Memory B cell (primary cell): Measurements from ENCODE around the gene TENT4A.
A peak's percentile ranks its signal among the peaks of the same experiment; 100 is the strongest.
"Not testable (repeated sequence)": the region's sequence is repeated elsewhere in the genome, so short reads cannot be mapped to it uniquely, and the experiment has no call there.

Experiments used
- ATAC-seq: fragments of 150-1000 bp; cut with Tn5 transposase; 2 replicates; pipeline ENCODE4 v1.10.0; 2021; ENCODE audit warnings: low read depth, mild to moderate bottlenecking, moderate library complexity
- DNase-seq, 2 donors: peaks; one replicate each; pipeline ENCODE4 v3.0.0; 2022; ENCODE audit warnings: low spot score in 2 of 2
- H3K27ac Mint-ChIP-seq: one replicate; pipeline ENCODE4 v1.8.0; 2022; ENCODE audit warnings: mild to moderate bottlenecking, moderate library complexity, mixed read lengths
- H3K27me3 Mint-ChIP-seq: one replicate; pipeline ENCODE4 v1.8.0; 2022; ENCODE audit warnings: mixed read lengths
- H3K36me3 Mint-ChIP-seq: one replicate; pipeline ENCODE4 v1.8.0; 2022; ENCODE audit warnings: mild to moderate bottlenecking, mixed read lengths
- H3K4me1 Mint-ChIP-seq: one replicate; pipeline ENCODE4 v1.8.0; 2022; ENCODE audit warnings: mixed read lengths
- H3K4me3 Mint-ChIP-seq: one replicate; pipeline ENCODE4 v1.8.0; 2022; ENCODE audit warnings: mild to moderate bottlenecking, moderate library complexity, mixed read lengths
- H3K9me3 Mint-ChIP-seq: one replicate; pipeline ENCODE4 v1.8.0; 2022; ENCODE audit warnings: mixed read lengths

TENT4A gene

GRCh38 chr5:6761333-6761732, 48.1 kb downstream of the TENT4A start:
- H3K27me3 Mint-ChIP-seq, result no peaks in the 10 kb centered on the region
- H3K27ac Mint-ChIP-seq, result no peak overlapping the region

GRCh38 chr5:6762116-6762515, 48.9 kb downstream of the TENT4A start:
- Mint-ChIP-seq H3K4me1 (no peaks in the 10 kb centered on the region), H3K27ac (no peak overlapping the region), H3K36me3 (peaks cover 6% of the 10 kb centered on the region), H3K27me3 (no peaks in the 10 kb centered on the region), H3K9me3 (no peaks in the 10 kb centered on the region), H3K4me3 (no peak overlapping the region)
- ATAC-seq (no peak), DNase-seq (no peak)

More at GRCh38 chr5:6761333-6761732, 48.1 kb downstream of the TENT4A start:
- Mint-ChIP-seq H3K4me1 (no peaks in the 10 kb centered on the region), H3K4me3 (no peak overlapping the region), H3K9me3 (no peaks in the 10 kb centered on the region), H3K36me3 (peaks cover 6% of the 10 kb centered on the region)
- no peak for DNase-seq
- no peak for ATAC-seq

GRCh38 chr5:6762697-6763096, 49.5 kb downstream of the TENT4A start:
- H3K9me3 Mint-ChIP-seq, result no peaks in the 10 kb centered on the region
- no peak overlapping the region for H3K27ac Mint-ChIP-seq
- DNase-seq (no peak), ATAC-seq (no peak)
- H3K4me1 Mint-ChIP-seq, result no peaks in the 10 kb centered on the region
- H3K4me3 Mint-ChIP-seq, result no peak overlapping the region
- peaks cover 6% of the 10 kb centered on the region for H3K36me3 Mint-ChIP-seq
- H3K27me3 Mint-ChIP-seq, result no peaks in the 10 kb centered on the region

- DNase-seq (no peak), ATAC-seq (no peak)
- peaks cover 6% of the 10 kb centered on the region for H3K36me3 Mint-ChIP-seq
- no peaks in the 10 kb centered on the region for H3K27me3 Mint-ChIP-seq
- H3K27ac Mint-ChIP-seq, result no peak overlapping the region
- H3K9me3 Mint-ChIP-seq, result no peaks in the 10 kb centered on the region
- H3K4me1 Mint-ChIP-seq, result no peaks in the 10 kb centered on the region
- no peak overlapping the region for H3K4me3 Mint-ChIP-seq
Observed at GRCh38 chr5:6763191-6763590, 50.0 kb downstream of the TENT4A start.

- no peaks in the 10 kb centered on the region for H3K27me3 Mint-ChIP-seq
- ATAC-seq (peak; percentile 48), DNase-seq (no peak)
- H3K4me1 Mint-ChIP-seq, result no peaks in the 10 kb centered on the region
- no peaks in the 10 kb centered on the region for H3K36me3 Mint-ChIP-seq
- no peaks in the 10 kb centered on the region for H3K9me3 Mint-ChIP-seq
- H3K27ac Mint-ChIP-seq, result no peak overlapping the region
- H3K4me3 Mint-ChIP-seq, result no peak overlapping the region
Observed at GRCh38 chr5:6765612-6766525, 52.6 kb downstream of the TENT4A start.

- Mint-ChIP-seq H3K9me3 (no peaks in the 10 kb centered on the region), H3K27ac (no peak overlapping the region), H3K4me1 (no peaks in the 10 kb centered on the region), H3K27me3 (no peaks in the 10 kb centered on the region), H3K4me3 (no peak overlapping the region), H3K36me3 (no peaks in the 10 kb centered on the region)
- ATAC-seq (no peak), DNase-seq (no peak)
Observed at GRCh38 chr5:6766604-6767093, 53.4 kb downstream of the TENT4A start.

- H3K27ac Mint-ChIP-seq, result no peak overlapping the region
- ATAC-seq, result no peak
- no peaks in the 10 kb centered on the region for H3K9me3 Mint-ChIP-seq
- H3K4me3 Mint-ChIP-seq, result no peak overlapping the region
- no peaks in the 10 kb centered on the region for H3K4me1 Mint-ChIP-seq
- no peaks in the 10 kb centered on the region for H3K27me3 Mint-ChIP-seq
- no peaks in the 10 kb centered on the region for H3K36me3 Mint-ChIP-seq
- no peak for DNase-seq
Observed at GRCh38 chr5:6767481-6768063, 54.3 kb downstream of the TENT4A start.

- no peaks in the 10 kb centered on the region for H3K9me3 Mint-ChIP-seq
- no peaks in the 10 kb centered on the region for H3K36me3 Mint-ChIP-seq
- no peak for ATAC-seq
- no peak overlapping the region for H3K4me3 Mint-ChIP-seq
- H3K27ac Mint-ChIP-seq, result no peak overlapping the region
- DNase-seq, result no peak
- no peaks in the 10 kb centered on the region for H3K27me3 Mint-ChIP-seq
- H3K4me1 Mint-ChIP-seq, result no peaks in the 10 kb centered on the region
Observed at GRCh38 chr5:6768590-6769230, 55.5 kb downstream of the TENT4A start.

- Mint-ChIP-seq H3K36me3 (no peaks in the 10 kb centered on the region), H3K27me3 (peaks cover 6% of the 10 kb centered on the region), H3K4me3 (no peak overlapping the region), H3K9me3 (no peaks in the 10 kb centered on the region), H3K4me1 (peaks cover 3% of the 10 kb centered on the region), H3K27ac (no peak overlapping the region)
- DNase-seq, result no peak
- ATAC-seq, result no peak
Observed at GRCh38 chr5:6770826-6771607, 57.8 kb downstream of the TENT4A start.

GRCh38 chr5:6772886-6773285, 59.7 kb downstream of the TENT4A start:
- Mint-ChIP-seq H3K4me3 (no peak overlapping the region), H3K9me3 (no peaks in the 10 kb centered on the region), H3K4me1 (peaks cover 3% of the 10 kb centered on the region), H3K27ac (no peak overlapping the region), H3K27me3 (peaks cover 11% of the 10 kb centered on the region), H3K36me3 (no peaks in the 10 kb centered on the region)
- ATAC-seq, result no peak
- no peak for DNase-seq

- ATAC-seq, result no peak
- H3K27ac Mint-ChIP-seq, result no peak overlapping the region
- H3K4me3 Mint-ChIP-seq, result peak overlapping the region; percentile 34
Observed at GRCh38 chr5:6773342-6774035, 60.3 kb downstream of the TENT4A start.

GRCh38 chr5:6774207-6774606, 61.0 kb downstream of the TENT4A start:
- not testable (repeated sequence) for H3K9me3 Mint-ChIP-seq, ATAC-seq

More at GRCh38 chr5:6773342-6774035, 60.3 kb downstream of the TENT4A start:
- DNase-seq, result no peak
- Mint-ChIP-seq H3K4me1 (peaks cover 3% of the 10 kb centered on the region), H3K9me3 (no peaks in the 10 kb centered on the region), H3K27me3 (peaks cover 13% of the 10 kb centered on the region), H3K36me3 (no peaks in the 10 kb centered on the region)

GRCh38 chr5:6774721-6775204, 61.5 kb downstream of the TENT4A start:
- peaks cover 13% of the 10 kb centered on the region for H3K27me3 Mint-ChIP-seq
- H3K27ac Mint-ChIP-seq, result no peak overlapping the region
- H3K36me3 Mint-ChIP-seq, result no peaks in the 10 kb centered on the region
- H3K4me3 Mint-ChIP-seq, result no peak overlapping the region
- peaks cover 3% of the 10 kb centered on the region for H3K4me1 Mint-ChIP-seq
- DNase-seq, result no peak
- ATAC-seq, result no peak
- H3K9me3 Mint-ChIP-seq, result no peaks in the 10 kb centered on the region

More at GRCh38 chr5:6774207-6774606, 61.0 kb downstream of the TENT4A start:
- not testable (repeated sequence) for H3K4me1 Mint-ChIP-seq, H3K4me3 Mint-ChIP-seq, H3K36me3 Mint-ChIP-seq, H3K27ac Mint-ChIP-seq, DNase-seq
- peaks cover 13% of the 10 kb centered on the region for H3K27me3 Mint-ChIP-seq
